Activated CD8-positive, alpha-beta memory T cell treated with anti-CD3 and anti-CD28 coated beads, Interleukin-2, amount 50 U/mL, for 24 hours (primary cell): ENCODE data around the gene EHF.

Experiments used
- DNase-seq: peaks from one replicate; pipeline ENCODE4 v3.0.0-alpha.2; 2020; ENCODE audit errors: extremely low read depth

Gene EHF

DNA sequence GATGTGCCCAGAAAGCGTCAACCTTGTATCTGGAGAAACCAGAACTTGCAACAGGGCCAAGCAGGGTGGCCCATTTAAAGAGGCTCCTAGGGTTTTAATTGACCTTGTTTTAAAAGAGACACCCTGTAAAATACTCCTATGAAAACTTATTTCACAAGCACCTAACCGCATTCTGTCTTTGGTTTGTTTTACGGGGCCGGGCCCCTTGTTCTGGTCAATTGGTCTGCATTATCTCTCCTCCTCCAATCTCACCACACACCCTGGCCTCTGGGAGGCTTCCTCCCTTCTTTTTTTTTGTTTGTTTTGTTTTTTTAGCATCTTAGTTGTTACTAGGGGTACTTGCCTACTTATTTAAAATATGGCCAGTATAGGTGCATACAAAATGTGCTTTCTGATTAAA is 4.7 kb downstream of the EHF start:
- DNase-seq, result no peak

DNA sequence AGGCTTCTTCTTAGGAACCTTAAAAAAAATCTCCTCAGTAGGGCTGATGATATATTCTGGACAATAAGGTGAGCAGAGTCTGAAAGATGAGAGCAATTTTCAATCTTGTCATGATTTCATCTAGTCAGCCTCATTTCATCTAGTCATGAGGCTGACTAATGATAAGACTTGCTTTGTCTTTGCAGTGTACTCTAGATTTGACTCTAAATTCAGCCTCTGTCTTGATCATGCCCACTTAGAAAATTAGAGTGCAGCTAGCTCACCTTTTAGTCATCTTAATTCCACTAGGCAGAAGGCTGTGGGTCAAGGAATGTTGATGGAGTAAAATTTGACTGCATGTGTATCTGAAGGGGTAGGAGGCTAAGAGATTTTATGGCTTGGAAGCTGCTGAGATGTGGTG is 5.5 kb downstream of the EHF start:
- no peak for DNase-seq

DNA sequence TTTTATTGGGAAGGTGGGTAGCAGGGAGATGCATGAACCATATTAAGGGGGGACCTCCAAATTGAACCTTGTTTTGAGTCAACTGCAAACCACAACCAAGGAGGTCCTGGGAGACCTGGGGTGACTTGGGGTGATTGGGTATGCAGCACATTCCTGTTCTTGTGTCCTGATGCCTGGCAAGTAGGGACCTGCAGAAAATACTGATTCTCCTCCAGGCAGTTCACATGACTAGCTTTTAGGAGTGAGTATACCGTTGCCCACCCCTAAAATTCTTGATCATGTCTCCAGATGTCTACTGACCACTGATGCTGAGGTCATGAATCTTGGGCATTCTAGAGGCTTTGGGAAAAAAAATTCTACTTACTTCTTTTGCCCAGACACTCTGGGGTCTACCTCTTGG is 6.3 kb downstream of the EHF start:
- no peak for DNase-seq

DNA sequence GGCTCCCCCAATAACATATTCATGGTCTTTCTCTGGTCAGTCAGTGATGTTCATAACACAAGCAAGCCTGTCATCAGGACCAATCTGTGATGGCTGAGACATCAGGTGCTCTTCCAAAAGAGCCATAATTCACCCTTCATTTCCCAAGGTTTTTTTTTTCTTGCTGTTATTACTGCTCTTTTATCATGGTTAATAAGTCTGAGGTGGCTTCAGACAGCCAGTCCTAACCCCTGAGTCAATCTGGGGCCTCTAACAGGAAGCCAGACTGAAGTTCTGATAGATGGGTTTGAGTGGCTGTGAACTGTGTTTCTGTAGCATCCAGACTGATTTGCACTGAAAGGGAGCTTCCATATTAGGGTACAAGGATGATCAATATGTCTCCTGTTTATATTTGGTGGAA is 8.8 kb downstream of the EHF start:
- DNase-seq, result no peak

DNA sequence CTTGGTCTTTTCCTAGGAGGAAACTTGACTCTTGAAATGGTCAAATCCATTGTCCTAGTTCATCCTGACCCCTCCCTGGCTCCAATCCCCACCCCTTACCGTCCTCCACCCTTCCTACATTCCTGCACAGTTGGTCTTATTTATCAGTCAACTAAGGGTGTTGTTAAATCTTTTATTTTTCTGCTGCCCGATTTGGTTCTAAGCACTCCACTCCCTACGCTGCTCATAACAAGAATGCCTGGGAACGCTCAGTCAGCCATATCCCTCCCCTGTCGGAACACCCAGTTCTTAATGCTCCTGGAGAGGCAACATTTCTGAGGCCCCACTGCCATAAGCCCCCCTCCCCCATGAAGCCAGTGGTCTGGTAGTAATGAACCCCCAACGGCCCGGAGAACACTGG is 9.7 kb downstream of the EHF start:
- no peak for DNase-seq

DNA sequence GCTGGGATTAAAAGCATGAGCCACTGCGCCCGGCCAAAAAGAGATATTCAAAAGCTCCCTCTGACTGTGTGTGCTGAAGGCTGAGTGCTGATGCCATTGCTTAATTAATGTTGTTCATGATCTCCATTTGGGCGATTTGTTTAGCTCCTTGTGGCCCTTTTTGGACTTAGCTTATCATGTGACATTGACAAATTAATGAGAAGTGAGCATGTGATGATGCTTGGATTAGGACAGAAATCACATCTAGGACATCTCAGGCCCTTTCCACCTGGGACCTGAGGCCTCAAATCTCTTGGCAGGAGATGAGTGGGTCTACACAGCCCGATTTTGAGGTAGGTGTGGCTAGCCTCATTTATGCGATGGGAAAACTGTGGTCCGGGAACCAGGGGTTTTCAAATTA is 10.4 kb downstream of the EHF start:
- no peak for DNase-seq

DNA sequence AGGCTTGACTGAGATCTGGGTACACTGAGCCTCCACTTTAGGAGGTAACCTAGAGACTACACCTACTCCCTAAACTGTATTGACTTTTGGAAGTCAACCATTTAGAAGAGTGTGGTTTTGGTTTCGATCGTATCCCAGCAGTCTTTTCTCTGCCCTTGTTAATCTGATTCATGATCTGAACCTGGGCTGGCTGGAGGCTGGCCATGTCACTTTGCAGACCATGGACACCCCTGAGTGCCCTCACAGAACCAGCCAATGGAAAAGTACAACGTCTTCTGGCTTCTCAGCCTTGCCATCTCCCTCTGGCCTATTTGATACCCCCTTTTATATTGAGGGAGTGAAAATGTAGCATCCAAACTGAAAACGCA is 10.8 kb downstream of the EHF start:
- DNase-seq, result no peak

DNA sequence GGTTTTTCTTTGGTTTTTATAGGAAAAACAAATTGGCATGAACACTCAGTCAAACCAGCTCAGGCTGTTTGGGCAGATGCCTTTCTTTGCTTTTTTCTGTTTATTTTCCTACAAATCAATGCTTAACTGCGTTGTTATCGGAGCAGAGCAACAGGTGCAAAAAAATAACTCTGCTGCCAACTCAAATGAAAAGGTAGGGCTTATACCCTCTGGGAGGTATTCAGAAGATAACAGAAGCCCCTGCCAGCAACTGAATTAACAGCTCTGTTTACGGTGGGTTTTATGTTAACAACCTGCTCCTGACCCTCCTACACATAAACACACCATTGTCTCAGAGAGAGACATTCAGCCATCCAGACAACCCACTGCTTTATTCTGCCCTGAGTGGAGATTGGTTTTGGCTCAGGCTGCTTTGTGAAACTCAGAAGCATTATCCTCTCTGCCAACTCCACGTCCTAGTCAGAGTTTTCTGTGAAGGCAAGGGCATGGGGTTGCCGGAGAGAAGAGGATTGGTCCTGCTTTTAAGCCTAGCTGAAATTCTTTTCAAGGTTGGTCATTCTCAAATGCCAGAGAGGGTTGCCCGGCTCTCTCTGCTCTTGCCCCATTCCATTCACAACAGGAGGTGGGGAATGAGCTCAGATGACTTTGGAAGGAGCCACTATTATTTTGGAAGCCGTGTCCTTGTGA is 11.4 kb downstream of the EHF start:
- no peak for DNase-seq

DNA sequence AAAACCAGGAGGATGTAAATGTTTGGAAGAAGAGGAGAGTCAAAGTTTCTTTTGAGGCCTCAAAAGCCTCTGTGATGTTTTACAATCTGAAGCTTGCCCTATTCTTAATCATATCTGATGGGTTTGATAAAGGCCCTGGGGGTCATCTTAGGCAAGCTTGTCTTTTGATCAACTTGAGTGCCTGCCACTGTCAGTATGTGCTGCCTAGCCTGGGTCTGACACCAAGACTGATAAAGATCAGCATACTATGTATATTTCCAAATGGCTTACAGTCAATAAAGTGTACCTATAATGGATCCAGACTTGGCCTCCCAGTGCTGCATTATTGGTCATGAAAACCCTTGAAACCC is 12.7 kb downstream of the EHF start:
- DNase-seq, result no peak

DNA sequence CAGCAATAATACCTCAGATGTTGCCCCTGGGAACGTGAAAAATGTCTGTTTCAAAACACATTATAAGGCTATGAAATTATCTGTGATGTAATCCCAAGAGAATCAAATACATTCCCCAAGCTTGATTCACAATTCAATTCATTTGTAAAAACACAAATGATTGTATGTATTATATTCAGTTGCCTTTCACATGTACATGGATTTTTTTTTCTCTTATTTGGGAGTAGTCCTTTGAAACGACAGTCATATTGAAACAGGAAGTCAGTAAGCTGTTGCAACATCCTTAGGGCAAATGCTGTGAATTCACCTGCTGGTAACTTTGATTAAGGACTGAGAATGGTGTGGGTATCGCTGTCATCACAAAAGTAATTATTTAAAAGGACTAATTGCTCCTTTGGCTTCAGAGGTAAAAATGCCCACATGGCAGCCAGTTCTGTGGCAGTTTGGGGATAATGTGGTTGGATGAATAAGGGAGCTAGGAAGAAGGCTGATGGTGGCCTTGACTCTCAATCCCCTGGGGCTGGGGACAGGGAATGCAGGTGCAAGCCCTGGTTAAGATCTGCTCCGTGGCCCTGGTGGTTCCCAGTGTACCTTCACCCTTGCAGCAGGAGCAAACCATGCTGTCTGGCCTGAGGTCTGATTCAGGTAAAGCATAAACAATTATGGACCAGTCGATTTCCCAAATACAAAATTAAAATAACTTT is 13.2 kb downstream of the EHF start:
- DNase-seq, result no peak

DNA sequence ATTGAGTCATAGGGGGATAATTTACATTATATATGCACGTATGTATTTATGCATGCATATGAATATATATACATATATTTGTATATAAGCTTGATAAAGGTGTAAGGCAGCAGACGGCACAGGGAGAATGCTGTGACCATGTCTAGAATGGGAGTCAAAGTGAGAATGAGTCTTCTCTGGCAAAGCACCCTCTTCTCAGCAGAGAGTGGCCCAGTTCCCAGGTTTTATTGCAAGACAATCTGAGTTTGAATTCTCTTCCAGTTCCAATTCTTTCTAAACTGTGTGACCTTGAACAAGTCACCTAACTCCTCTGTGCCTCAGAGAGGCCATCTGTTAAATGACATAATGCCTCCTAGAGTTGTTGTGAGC is 13.8 kb downstream of the EHF start:
- no peak for DNase-seq

DNA sequence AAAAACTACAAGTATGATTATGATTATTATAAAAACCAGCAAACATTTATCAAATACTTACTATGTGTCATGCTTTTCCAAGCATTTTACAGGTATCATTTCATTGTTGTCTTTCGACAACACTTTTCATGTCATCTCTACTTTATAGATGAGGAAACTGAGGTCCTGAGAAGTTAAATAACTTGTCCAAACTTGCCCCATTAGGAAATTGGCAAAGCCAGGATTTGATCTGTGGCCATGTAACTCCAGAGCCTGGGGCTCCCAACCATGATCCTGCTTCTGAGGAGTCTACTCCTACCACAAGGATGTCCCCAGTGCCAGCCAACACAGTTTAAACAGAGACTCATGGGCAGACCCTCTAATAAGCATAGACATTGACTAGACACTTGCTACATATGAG is 15.2 kb downstream of the EHF start:
- DNase-seq, result no peak

DNA sequence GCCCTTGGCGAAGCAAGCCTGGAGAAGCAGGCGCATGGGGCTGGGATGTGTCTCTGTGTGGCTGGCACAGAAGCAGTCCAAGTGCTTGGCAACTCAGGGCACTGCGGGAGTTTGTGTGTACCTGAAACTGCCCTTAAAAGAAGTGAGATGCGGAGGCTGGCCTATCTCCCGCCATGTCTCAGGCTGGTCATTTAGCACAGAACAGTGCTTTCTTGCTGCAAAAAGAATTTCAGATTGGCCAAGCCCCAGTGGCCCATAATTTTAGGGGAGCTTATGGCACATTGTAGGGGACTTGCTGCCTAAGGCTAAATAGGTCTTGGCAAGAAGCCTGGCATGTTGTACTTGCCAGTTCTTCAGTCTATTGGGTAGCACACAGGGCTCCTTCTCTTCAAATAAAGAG is 16.4 kb downstream of the EHF start:
- DNase-seq, result no peak

DNA sequence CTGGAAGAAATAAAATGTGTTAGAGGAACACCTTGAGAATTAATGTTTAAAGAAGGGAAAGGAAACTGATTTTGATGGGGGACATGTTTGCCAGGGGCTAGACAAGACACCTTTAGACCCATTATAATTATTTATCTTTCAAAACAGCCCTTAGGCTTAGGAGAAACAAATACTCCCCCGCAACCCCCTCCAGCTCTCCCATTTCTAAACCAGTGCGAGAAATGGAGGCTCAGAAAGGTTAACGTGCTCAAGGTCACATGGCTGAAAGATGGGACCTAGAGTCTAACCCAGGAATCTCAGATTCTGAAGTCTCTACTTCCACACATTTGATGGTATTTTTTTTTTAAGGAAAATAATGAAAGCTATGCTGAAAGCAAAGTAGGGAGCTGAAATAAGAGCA is 18.0 kb downstream of the EHF start:
- DNase-seq, result no peak

DNA sequence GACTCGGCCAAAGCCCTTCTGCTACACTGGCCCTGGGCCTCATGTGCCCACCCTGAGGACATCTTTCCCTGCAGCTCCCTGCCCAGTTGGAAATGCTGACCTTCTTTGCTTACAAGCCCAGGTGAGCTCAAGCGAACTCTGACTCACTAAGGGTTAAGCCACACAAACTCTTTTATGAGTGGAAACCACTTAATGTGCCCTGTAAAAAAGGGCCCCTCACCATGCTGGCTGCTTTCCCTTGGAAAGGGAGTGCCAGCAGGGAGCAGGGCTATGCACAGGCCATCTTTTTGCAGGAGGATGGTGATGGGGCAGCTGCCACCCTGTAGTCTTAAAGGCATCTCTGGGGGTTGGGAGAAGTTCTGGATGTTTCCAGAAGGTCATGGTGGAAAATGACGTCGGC is 18.7 kb downstream of the EHF start:
- DNase-seq, result no peak

DNA sequence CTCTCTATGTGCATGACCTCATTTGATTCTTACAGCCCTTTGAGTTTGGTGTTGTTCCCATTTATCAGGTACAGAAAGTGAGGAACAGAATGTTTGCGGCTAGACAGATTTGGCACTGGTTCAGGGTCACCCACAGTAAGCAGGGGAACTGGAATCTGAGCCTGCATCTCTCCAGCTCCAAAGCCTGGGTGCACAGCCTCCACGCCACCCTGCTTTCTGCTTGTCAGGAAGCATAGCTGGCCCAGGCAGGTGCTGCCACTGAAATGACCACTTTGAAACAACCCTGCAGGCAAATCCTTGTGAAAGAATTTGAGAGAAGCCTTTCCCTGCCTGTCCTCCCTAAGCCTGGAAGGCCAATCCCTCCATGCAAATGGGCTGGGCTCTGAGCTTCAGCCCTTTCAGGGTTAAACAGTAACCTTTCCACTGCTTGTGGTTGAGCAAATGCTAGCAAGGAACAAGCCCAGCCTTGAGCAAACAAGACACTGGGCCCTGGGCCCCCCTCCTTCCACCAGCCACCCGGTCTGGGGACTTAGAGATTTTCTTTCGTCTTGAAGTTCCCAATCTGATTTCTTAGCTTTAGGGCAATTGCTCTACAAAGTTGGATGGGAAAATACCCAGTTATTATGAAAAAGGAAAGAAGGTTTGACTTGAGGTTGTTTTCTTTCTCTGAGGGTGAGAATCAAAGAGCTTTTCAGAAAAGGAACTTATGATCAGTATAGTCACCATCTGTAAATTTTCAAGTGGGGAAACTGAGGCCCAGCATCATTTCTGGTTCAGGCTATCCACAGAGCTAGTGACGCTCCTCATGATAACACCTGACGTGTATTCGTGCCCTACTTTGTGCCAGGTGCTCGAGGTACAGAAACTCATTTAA is 19.4 kb downstream of the EHF start:
- DNase-seq, result no peak

DNA sequence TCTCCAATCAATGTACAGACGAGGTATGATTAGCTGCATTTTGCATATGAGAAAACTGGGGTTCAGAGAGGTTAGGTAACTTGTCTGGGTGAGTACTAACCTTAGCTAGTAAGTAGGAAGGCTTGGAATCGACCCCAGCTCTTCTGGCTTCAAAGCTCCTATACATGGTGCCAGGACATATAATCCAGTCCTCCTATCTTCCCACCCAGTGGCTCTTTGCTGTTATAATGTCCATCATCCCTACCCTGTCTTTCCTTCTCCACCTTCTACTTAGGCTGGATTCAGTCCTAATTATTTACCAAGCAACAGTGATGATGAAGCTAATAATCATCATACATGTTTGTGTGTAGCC is 20.0 kb downstream of the EHF start:
- DNase-seq, result no peak

DNA sequence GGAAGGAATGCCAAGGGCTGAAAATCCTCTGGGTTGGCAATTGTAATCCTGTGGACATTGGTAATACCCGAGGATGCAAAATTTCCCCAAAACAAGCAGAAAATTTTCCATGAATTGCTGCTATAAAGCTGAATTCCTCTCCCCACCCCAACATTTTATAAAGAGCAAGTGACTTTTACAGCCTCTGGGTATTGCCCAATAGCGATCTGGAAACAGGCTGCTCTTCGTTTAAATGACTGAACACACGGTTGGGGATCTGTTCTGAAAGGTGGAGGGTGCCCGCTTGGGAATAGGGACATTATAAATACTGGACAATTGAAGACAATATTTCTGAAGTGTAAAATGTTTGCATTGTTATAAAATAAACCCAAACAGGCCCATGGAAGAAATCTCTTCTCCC is 20.6 kb downstream of the EHF start:
- no peak for DNase-seq

DNA sequence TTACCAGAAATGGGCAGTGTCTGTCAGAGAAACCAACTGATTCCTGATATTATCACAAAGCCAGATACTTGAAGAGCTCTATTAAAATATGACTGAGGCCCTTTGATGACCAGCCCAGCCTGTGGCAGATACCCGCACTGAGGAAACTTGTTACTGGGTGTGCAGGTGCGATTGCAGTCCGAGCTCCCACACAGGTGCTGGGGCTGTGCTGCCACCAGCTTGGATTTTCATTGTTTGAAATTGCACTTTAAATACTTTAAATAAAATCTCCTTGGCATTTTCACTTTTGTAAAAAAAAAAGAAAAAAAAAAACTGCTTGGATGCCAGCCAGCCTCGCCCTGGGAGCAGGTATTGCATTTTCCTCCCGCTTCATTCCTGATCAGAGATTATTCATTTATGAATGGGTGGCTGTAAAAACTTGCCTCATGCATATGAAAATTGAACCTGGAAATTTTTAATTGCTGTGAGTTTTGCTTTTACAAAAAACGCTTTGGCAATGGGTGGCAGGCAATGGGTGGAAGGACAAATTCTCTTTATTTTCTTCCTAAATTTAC is 21.2 kb downstream of the EHF start:
- DNase-seq, result no peak

DNA sequence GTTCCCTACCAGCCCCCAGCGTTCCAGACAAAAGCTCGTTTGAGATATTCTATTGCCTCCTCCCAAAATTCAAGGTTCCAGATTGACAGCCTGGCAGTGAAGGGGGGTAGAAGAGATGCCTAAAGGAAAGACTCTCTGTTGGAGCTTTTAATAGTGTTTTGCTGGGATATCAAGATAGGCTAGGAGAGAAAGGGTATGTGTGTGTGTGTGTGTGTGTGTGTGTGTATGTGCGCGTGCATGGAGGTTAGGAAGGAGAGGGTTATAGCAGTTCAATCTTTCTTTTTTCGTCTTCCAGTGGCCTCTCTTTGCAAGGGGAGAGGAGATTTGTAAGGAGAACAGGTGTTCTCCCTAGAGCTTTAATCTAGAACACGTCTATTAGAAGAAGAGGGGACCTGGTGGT is 22.0 kb downstream of the EHF start:
- DNase-seq, result no peak

DNA sequence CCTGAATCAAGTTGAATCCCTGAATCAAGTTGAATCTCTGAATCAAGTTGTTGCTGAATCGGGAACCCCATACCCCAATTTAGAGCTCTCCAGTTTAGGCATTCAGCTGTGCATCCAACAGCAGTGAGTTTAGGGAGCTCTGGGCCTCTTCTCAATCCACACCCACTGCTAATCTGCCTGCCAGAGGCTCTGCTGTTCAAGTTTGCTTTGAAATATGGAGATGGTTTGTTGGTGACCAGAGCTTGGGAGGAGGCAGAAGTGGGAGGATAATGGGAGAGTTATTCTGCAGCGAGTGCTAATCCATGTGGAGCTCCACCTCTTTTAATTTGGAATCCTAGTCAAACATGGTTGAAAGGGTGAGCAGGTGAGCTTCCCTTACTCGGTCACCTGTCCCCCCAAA is 22.4 kb downstream of the EHF start:
- DNase-seq, result no peak

DNA sequence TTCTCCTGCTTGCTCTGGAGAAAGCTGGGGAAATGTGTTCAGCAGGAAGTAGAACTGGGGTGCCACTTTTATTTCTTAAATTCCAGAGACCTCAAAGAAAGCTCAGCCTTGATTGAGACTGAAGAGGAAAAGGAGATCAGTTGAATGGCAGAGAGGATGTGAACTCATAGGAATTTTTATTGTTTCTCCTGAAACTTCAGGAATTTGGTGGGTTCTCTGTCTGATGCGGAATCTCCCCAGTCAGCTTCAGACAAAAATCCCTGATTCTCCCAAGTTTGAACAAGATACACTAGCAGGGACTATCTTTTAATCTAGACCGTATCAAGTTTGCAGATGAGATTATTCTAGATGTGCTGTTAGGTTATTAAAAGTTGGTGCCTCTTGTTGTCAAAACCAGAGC is 23.0 kb downstream of the EHF start:
- no peak for DNase-seq
